GM15510 (cell line): ENCODE data around the gene RIOX2.

Source experiments
- POLR2A ChIP-seq: IDR thresholded peaks from 3 replicates; pipeline ENCODE4 v1.6.1; 2011; ENCODE audit warnings: borderline replicate concordance; ENCODE audit not compliant: insufficient read length; ENCODE audit errors: extremely low read depth

RIOX2 gene

GRCh38 chr3:97971679-97972567 is at the start of gene RIOX2:
Gene RIOX2 (minus strand): TSS chr3:97972431. CDS start chr3:97967593, 4,838 bp downstream.
- TF ChIP-seq POLR2A = peak; percentile 88

- TF ChIP-seq POLR2A = no peak
Measured at GRCh38 chr3:98020412-98020811, 48.2 kb upstream of the RIOX2 start.

DNA sequence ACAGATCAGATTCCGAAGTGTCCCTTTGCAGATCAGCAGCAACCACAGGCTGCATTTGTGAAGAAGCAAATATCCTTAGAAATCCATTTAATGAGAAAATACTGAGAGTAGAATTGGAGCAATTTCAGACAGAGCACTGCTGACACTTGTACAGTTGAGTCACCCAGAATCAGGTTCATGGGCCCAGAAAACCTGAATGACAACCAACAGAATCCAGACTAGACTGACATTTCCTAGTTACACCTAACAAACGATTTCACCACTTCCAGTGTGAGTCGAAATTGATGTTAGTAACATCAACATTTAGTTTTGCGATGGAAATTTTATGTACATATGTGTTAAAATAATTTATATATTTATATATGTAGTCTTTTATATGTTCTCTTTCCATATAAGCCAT is 46.1 kb upstream of the RIOX2 start:
- no peak for TF ChIP-seq POLR2A

GRCh38 chr3:98014268-98014585 is 42.0 kb upstream of the RIOX2 start:
- no peak for TF ChIP-seq POLR2A

DNA sequence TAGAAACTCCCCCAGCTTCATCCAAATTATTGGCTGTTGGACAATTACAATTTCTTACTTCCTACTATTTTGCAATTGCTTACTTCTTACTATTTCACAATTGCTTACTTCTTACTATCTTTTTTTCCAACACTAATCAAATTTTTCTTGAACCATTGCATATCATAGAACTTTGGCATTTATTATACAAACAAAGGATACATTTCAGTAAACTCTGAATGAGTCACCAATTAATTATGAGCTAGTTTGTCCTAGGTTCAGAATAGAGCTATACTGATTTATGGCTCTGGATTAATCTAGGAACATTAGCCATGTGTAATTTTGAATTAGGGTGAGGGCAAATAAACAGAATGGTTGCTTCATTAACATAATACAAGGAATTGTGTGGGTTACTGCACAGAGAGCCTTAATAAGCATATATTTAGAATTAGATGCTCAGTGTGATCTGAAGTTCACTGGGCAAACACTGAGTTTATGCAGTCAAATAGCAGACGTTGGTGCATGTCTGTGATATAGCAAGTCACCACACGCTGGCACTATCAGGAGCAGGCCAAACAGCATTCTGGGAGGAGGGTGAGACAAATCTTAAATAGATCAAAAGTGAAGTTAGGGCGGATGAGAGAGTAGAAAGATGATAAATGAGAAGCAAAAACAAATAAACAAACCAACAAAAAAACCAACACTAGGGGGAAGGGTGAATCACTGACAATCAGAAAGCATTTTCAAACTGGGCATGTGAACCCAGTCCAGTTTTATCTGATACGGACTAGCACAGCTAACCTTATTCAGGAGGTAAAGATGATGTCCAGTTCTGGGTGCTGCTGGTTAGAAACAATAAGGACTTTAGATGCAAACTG is 41.4 kb upstream of the RIOX2 start:
- no peak for TF ChIP-seq POLR2A

GRCh38 chr3:98012979-98013378 is 40.7 kb upstream of the RIOX2 start:
- TF ChIP-seq POLR2A = no peak

DNA sequence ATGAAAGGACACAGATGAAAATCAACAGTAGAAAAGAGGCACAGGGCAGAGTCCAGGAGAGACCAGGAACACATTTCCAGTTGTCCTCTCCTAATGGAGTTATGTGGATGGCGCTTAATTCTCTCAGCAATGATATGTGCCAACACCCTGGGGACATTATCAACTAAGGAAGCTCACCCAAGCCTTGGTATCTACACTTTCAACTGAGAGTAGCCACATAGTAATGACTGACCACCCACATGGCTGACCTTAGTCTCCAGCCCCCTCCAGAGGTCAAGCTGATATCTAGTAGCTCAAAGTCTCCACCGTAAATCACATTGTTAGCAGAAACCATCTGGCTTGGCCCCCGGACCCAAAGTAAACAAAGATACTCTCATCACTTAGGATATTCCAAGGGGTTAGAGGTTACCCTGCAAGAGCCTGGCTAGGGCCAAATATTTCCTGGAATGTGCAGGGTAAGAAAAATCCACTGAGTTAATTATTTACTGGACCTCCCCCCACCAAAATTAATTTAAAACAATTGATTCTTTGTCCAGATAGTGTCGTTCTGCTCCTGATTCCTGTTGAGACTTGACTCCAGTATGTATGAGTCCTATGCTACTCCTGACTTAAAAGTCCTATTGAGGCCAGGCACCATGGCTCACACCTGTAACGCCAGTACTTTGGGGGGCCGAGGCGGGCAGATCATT is 38.1 kb upstream of the RIOX2 start:
- no peak for TF ChIP-seq POLR2A

- no peak for TF ChIP-seq POLR2A
Measured at GRCh38 chr3:98008855-98009254, 36.6 kb upstream of the RIOX2 start.

GRCh38 chr3:98005438-98005837 is 33.2 kb upstream of the RIOX2 start:
- no peak for TF ChIP-seq POLR2A

DNA sequence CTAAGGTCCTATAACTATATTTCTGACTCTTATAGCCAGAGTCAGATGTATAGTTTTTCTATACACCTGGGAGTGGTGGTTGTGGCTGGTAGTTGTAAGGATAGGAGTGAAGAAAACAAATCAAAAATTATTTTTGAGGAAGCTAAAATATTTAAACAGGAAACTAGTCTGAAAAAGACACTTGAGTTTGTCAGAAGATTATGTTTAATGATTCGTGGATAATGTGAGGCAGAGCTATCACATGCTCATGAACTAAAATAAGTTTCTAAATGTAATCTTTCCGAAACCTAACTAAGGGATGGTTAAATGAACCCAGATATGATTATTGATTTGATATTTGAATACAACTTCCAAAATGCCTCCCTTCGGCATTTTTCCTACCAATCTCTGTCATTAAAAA is 32.5 kb upstream of the RIOX2 start:
- no peak for TF ChIP-seq POLR2A

DNA sequence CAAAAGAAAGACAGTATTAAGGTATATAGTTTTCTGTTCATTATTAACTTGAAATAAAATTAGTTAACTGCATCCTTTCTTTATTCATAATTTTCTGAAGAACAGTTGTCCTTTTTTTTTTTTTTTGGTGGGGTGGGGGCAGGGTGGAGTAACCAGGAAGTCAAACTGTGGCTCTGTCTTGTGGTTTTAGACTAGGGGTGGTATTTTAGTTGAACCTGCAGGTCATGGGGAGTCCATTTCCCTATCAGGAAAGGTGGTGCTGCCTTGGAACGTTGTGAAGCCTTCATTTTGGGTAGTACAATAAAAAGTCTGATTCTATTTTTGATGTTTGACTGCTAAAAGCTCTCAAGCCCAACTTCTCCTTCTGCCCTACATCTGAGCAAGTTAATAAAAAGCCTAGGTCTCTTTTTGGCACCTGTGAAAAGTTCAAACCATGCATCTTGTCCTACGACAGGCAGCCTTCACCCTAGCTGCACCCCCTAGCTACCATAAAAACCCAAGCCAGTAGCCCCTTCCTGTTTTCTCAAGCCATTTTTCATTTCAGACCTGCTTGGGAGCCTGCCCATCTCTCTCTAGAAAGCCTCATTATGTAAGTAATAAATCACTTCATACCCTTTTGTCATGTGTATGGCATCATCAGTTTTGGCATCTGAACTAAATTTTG is 31.2 kb upstream of the RIOX2 start:
- TF ChIP-seq POLR2A = no peak

DNA sequence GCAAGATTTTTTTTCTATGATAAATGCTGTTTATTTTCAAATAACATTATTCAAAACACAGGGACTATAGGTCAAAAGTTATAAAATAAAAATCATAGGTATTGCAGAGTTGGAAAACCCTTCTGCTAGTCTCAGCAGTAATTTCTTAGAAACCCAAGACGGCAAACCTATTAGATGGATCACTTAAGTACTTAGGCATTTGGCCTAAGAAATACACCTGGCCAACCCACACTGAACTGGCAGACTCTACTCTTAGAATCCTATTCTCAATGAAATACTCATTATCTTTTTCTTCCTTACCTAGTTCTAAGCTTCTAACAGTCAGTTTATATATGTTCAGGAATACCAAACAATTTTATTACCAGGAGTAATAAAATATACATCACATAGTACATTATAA is 30.5 kb upstream of the RIOX2 start:
- TF ChIP-seq POLR2A = no peak

- TF ChIP-seq POLR2A = no peak
Measured at GRCh38 chr3:97999994-98000393, 27.8 kb upstream of the RIOX2 start.

- no peak for TF ChIP-seq POLR2A
Measured at GRCh38 chr3:97999103-97999502, 26.9 kb upstream of the RIOX2 start.

DNA sequence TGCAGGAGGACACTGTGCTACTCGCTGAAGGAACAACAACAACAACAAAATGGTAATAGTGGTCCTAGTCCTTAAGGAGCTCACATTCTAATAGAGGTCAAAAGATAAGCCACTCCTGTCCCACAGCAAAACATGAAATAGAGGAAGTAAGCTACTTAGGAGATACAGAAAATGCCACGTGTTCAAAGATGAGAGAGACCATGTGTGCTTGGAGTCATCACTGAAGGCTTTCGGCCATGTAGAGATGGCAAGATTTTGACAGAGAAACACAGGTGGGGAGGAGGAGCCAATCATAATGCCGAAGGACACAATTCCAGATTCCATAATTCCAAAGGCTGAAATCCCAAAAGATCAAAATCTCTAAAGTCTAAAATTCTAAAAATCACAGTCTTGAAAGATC is 24.8 kb upstream of the RIOX2 start:
- no peak for TF ChIP-seq POLR2A
